GM12864 (cell line): ENCODE data around the gene SYT12.

ENCODE experiments used
- DNase-seq: peaks from one replicate; pipeline ENCODE4 v3.0.0-alpha.2; 2011; ENCODE audit warnings: low read depth
- H3K4me3 ChIP-seq: 2 replicates; pipeline ENCODE4 v1.5.1; 2011; ENCODE audit warnings: mild to moderate bottlenecking, low read depth, low read length, control low read depth
- CTCF ChIP-seq: IDR thresholded peaks from 2 replicates; pipeline ENCODE4 v1.5.1; 2011; ENCODE audit warnings: low read depth, mild to moderate bottlenecking, moderate library complexity, low read length, control low read depth, inconsistent platforms; ENCODE audit errors: missing control alignments

The SYT12 gene

GRCh38 chr11:67054836-67055523 is 32.0 kb downstream of the SYT12 start:
- no peak for DNase-seq
- no peak overlapping the region for H3K4me3 ChIP-seq

GRCh38 chr11:67055812-67056211 is 32.9 kb downstream of the SYT12 start:
- no peak overlapping the region; the same call in 1 of the 2 replicates for H3K4me3 ChIP-seq
- DNase-seq: no peak
- no peak for TF ChIP-seq CTCF

More at GRCh38 chr11:67054836-67055523, 32.0 kb downstream of the SYT12 start:
- no peak for TF ChIP-seq CTCF

- no peak for DNase-seq
- no peak for TF ChIP-seq CTCF
- H3K4me3 ChIP-seq: peak within 1 kb of the TSS; percentile 50
Measured at GRCh38 chr11:67056267-67057204, 33.6 kb downstream of the SYT12 start, which contains the start of gene RHOD. TSS of gene RHOD (plus strand) at chr11:67056847. CDS start at chr11:67056903, 56 bp downstream.

GRCh38 chr11:67057205-67057672 is 34.3 kb downstream of the SYT12 start:
- TF ChIP-seq CTCF: no peak
- no peak for DNase-seq
- peak overlapping the region; percentile 50 for H3K4me3 ChIP-seq

GRCh38 chr11:67058506-67058905 is 35.6 kb downstream of the SYT12 start:
- no peak for DNase-seq
- TF ChIP-seq CTCF: no peak
- H3K4me3 ChIP-seq: no peak overlapping the region

GRCh38 chr11:67059671-67060070 is 36.7 kb downstream of the SYT12 start:
- TF ChIP-seq CTCF: no peak
- no peak overlapping the region for H3K4me3 ChIP-seq
- DNase-seq: no peak
